Mesothelial cell of epicardium (in vitro differentiated cells): ENCODE results near the gene DENND6A. TPM values are rescaled to one million over a fixed set of nuclear protein-coding genes. Genes with fewer than 3 reads are reported as not detected.
"Not testable (repeated sequence)": the region's sequence is repeated elsewhere in the genome, so short reads cannot be mapped to it uniquely, and the experiment has no call there.

ENCODE experiments used
- DNase-seq, 2 experiments: peaks; one replicate each; pipeline ENCODE4 v3.0.0; 2021; ENCODE audit warnings: low spot score in 2 of 2; ENCODE audit not compliant: unreplicated experiment in 2 of 2
- H3K27ac Mint-ChIP-seq: 2 replicates; pipeline ENCODE4 v1.8.0; 2021; ENCODE audit warnings: mixed read lengths
- H3K27me3 Mint-ChIP-seq: 2 replicates; pipeline ENCODE4 v1.8.0; 2021; ENCODE audit warnings: low read depth, mixed read lengths
- H3K36me3 Mint-ChIP-seq: 2 replicates; pipeline ENCODE4 v1.8.0; 2021; ENCODE audit warnings: mixed read lengths
- H3K4me1 Mint-ChIP-seq: 2 replicates; pipeline ENCODE4 v1.8.0; 2021; ENCODE audit warnings: mixed read lengths
- H3K4me3 Mint-ChIP-seq: 2 replicates; pipeline ENCODE4 v1.8.0; 2021; ENCODE audit warnings: mild to moderate bottlenecking, moderate library complexity, mixed read lengths
- H3K9me3 Mint-ChIP-seq: 2 replicates; pipeline ENCODE4 v1.8.0; 2021; ENCODE audit warnings: mixed read lengths
- CTCF ChIP-seq: fragments of 200-600 bp; sonication (generic); IDR thresholded peaks from one replicate; pipeline ENCODE4 v1.5.0; 2021; ENCODE audit warnings: antibody characterized with exemption; ENCODE audit not compliant: unreplicated experiment
- total RNA-seq: library from RNA; stranded (reverse); gene quantifications from 3 replicates; pipeline ENCODE4 v1.2.1, GENCODE V29; 2021

The DENND6A gene
- total RNA-seq, 1 donor from 2014 or later, result 52.0 TPM

DNA sequence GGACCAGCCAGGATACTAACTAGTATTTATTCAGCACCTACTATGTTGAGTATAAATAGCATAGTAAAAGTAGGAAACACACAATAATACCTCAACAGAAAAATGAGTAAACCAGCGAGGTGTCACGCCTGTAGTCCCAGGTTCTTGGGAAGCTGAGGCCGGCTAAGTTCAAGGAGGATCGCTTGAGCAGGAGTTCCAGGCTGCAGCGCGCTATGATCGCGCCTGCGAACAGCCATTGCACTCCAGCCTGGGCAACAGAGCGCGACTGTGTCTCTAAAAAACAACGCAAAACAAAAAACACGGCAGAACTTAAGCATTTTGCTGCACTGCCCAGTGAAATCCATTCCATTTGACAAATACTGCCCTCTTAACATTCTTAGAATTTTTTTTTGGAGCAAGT lies 1.3 kb upstream of the DENND6A start:
- DNase-seq, result no peak
- Mint-ChIP-seq H3K4me1 (peaks cover 27% of the 10 kb centered on the region), H3K4me3 (peak overlapping the region; percentile 36), H3K9me3 (no peaks in the 10 kb centered on the region), H3K27me3 (no peaks in the 10 kb centered on the region), H3K27ac (peak overlapping the region; percentile 69), H3K36me3 (no peaks in the 10 kb centered on the region)
- TF ChIP-seq CTCF, result no peak

DNA sequence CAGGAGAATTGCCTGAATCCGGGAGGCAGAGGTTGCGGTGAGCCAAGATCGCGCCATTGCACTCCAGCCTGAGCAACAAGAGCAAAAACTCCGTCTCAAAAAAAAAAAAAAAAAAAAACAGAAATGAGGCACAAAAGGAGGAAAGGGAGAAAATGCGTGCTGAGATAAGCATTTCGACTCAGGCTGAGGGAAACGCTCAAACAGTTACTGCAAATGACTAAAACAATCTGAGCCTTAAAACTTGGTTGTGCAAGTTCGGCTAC lies 813 bp downstream of the DENND6A start:
- DNase-seq, H3K27me3 Mint-ChIP-seq, H3K36me3 Mint-ChIP-seq, H3K9me3 Mint-ChIP-seq: not testable (repeated sequence)
- peak overlapping the region; percentile 96 for H3K27ac Mint-ChIP-seq
- peak overlapping the region; percentile 84 for H3K4me3 Mint-ChIP-seq
- H3K4me1 Mint-ChIP-seq, result peaks cover 33% of the 10 kb centered on the region

GRCh38 chr3:57691411-57692132 lies 1.3 kb downstream of the DENND6A start:
- Mint-ChIP-seq H3K36me3 (no peaks in the 10 kb centered on the region), H3K9me3 (no peaks in the 10 kb centered on the region), H3K27ac (peak overlapping the region; percentile 96), H3K4me3 (peak overlapping the region; percentile 84), H3K4me1 (peaks cover 29% of the 10 kb centered on the region), H3K27me3 (no peaks in the 10 kb centered on the region)
- DNase-seq, result no peak
- no peak for TF ChIP-seq CTCF

DNA sequence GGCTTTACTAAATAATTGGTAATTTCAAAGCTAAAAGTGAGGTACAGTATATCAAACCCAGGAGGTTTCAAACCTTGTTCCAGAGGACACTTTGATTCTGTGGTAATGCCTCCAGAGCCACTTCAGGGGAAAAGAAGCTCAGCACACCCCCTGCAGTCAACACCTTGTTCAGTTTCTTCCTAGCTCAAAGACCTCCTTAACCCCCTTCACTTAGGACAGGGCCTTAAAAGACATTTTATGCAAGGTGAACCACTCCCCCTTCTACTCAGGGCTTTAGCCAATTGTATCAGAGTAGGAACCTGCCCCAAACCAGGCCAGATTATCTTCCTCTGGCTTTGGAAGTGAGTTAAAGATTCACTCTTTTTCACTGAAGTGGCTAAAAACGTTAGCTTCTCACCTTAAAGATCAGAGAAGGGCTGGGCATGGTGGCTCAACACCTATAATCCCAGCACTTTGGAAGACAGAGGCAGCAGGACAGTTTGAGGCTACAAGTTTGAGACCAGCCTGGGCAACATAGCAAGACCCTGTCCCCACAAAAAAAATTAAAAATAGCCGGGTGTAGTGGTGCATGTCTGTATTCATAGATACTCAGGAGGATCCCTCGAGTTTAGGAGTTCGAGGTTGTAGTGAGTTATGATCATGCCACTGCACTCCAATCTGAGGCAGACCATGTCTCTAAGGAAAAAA lies 3.4 kb downstream of the DENND6A start:
- no peaks in the 10 kb centered on the region for H3K9me3 Mint-ChIP-seq

GRCh38 chr3:57688291-57688690 lies 4.6 kb downstream of the DENND6A start:
- Mint-ChIP-seq H3K4me3 (no peak overlapping the region), H3K27me3 (no peaks in the 10 kb centered on the region), H3K9me3 (no peaks in the 10 kb centered on the region), H3K36me3 (no peaks in the 10 kb centered on the region), H3K4me1 (peaks cover 29% of the 10 kb centered on the region), H3K27ac (peak overlapping the region; percentile 23)
- no peak for DNase-seq
- TF ChIP-seq CTCF, result no peak

More for the DNA sequence above, 3.4 kb downstream of the DENND6A start:
- Mint-ChIP-seq H3K4me3 (no peak overlapping the region), H3K27me3 (no peaks in the 10 kb centered on the region), H3K4me1 (peaks cover 29% of the 10 kb centered on the region), H3K27ac (peak overlapping the region; percentile 34), H3K36me3 (no peaks in the 10 kb centered on the region)
- no peak for TF ChIP-seq CTCF
- no peak for DNase-seq

GRCh38 chr3:57683286-57683685 lies 9.6 kb downstream of the DENND6A start:
- Mint-ChIP-seq H3K27ac (no peak overlapping the region), H3K4me3 (no peak overlapping the region), H3K4me1 (peaks cover 6% of the 10 kb centered on the region), H3K9me3 (no peaks in the 10 kb centered on the region), H3K36me3 (peaks cover 14% of the 10 kb centered on the region), H3K27me3 (no peaks in the 10 kb centered on the region)
- DNase-seq, result no peak
- no peak for TF ChIP-seq CTCF
